ENCODE results near the gene BTBD17. TPM values are rescaled to one million over a fixed set of nuclear protein-coding genes. Genes with fewer than 3 reads are reported as not detected.
A peak's percentile ranks its signal among the peaks of the same experiment; 100 is the strongest.

Gene BTBD17
- total RNA-seq (2013), result not detected
- polyA plus RNA-seq (not detected), polyA minus RNA-seq (not detected in 2 replicates), total RNA-seq (0 to 3.2 (median 0) reads per million in 11 experiments)

DNA sequence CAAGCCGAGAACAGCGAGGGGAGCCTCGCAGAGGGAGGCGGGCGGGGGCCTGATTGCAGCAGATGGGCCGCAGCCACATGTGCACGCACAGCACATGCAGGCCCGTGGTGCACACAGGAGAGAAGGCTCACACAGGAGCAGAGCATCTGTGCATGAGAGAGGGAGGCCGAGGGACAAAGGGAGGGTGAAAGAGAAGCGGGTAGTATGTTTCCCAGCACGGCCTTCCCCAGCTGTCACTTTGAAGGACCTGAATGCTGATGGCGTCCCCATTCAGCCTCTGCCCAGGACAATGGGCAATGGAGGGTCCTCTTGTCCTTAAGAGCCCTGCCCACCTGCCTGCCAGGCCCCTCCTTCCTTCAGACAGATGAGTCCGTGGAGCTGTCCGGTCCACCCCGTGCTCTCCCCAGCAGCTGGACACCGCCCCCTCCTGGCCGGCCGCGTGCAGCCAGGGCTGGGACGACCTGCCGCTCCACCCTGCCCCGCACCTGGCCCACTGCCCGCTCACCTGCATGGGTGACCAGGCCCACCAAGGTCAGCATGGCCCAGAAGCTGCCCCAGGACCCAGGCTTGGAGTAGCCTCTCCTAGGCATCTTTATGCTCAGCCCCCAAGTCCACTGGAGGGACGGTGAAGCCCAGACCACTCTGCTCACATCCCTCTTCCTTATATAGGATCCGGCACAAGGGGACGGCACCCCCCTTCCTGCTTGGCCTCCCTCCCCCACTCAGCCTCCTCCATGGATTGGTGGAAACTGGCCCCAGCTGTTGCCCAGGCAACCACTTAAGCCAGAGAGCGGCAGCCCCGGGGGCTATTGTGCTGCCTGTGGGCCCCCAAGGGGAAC, at the start of gene BTBD17:
Gene BTBD17, minus strand, starts transcription at position 639 of the 839 bp plus-strand sequence. Its CDS starts 49 bp downstream, at position 590.
- Mint-ChIP-seq H3K9me3 (peaks cover 0 to 5% (median 1%) of the 10 kb centered on the region in 7 donors), H3K27ac (peak within 1 kb of the TSS in 1 of 7 donors; percentile 33), H3K36me3 (peaks cover 0 to 4% of the 10 kb centered on the region in 2 donors), H3K4me3 (peak within 1 kb of the TSS in 1 of 2 donors; percentile 21), H3K4me1 (peaks cover 5% of the 10 kb centered on the region), H3K27me3 (ENCODE audit: low read depth in 3 of 3) (peaks cover 27 to 62% (median 44%) of the 10 kb centered on the region in 3 donors)
- peak; percentile 16 to 34 (median 28) for DNase-seq
- intact Hi-C loops (cut with micrococcal nuclease), result loop anchor here in 1 of 2 donors (2.0 kb wide), 1 partner anchor 151 kb away; no protein-coding TSS in a partner anchor
- Histone ChIP-seq H3K27me3 (ENCODE audit: control insufficient read depth in 2 of 2, insufficient read depth in 2 of 2, low read length in 2 of 2) (peaks cover 14 to 43% of the 10 kb centered on the region in 2 donors), H3K4me1 (ENCODE audit: control insufficient read depth in 1 of 2, insufficient read depth in 2 of 2, low read length in 2 of 2) (peaks cover 0 to 12% of the 10 kb centered on the region in 2 donors), H3K36me3 (replicated peaks in 1 of 2; ENCODE audit: control insufficient read depth in 1 of 2, insufficient read depth in 2 of 2, low read length in 2 of 2) (no peaks in the 10 kb centered on the region), H2AFZ (ENCODE audit: insufficient read depth, low read depth, low read length, poor library complexity, severe bottlenecking) (no peak within 1 kb of the TSS), H3K9me3 (replicated peaks in 1 of 2; ENCODE audit: control insufficient read depth in 1 of 2, insufficient read depth in 1 of 2, low read length in 2 of 2) (peaks cover 0 to 18% of the 10 kb centered on the region in 2 donors), H4K20me1 (ENCODE audit: insufficient read depth, low read length) (no peaks in the 10 kb centered on the region), H3K79me2 (ENCODE audit: insufficient read depth, low read length) (no peaks in the 10 kb centered on the region), H3K27ac (ENCODE audit: low read depth in 1 of 2, low read length in 2 of 2) (no peak within 1 kb of the TSS), H3K4me2 (replicated peaks; ENCODE audit: extremely low read depth, low read length, poor library complexity, severe bottlenecking) (no peak within 1 kb of the TSS), H3K4me3 (replicated peaks in 1 of 3; ENCODE audit: low read depth in 2 of 3, low read length in 3 of 3) (no peak within 1 kb of the TSS), H3K9ac (ENCODE audit: insufficient read depth, low read length, poor library complexity, severe bottlenecking) (no peak within 1 kb of the TSS)
- peak; percentile 86 for TF ChIP-seq CTCF (IDR thresholded peaks at IDR 0.05)
- 43% methylated on average over 28 of the region's 28 CpGs for WGBS (ENCODE audit: insufficient coverage)

- 53% methylated on average over 4 of the region's 4 CpGs for WGBS (ENCODE audit: insufficient coverage)
- no peak overlapping the region for H3K4me2 ChIP-seq (replicated peaks; ENCODE audit: extremely low read depth, low read length, poor library complexity, severe bottlenecking)
- H3K27me3 ChIP-seq (ENCODE audit: control insufficient read depth in 2 of 2, insufficient read depth in 2 of 2, low read length in 2 of 2), result no peaks in the 10 kb centered on the region
- no peak overlapping the region for H3K27ac ChIP-seq (ENCODE audit: low read depth in 1 of 2, low read length in 2 of 2)
- Mint-ChIP-seq H3K36me3 (no peaks in the 10 kb centered on the region), H3K27ac (peak overlapping the region in 1 of 7 donors; percentile 50), H3K27me3 (ENCODE audit: low read depth in 3 of 3) (peaks cover 4 to 10% (median 8%) of the 10 kb centered on the region in 3 donors), H3K4me3 (no peak overlapping the region), H3K9me3 (peaks cover 0 to 6% (median 0%) of the 10 kb centered on the region in 7 donors), H3K4me1 (no peaks in the 10 kb centered on the region)
- H4K20me1 ChIP-seq (ENCODE audit: insufficient read depth, low read length), result no peaks in the 10 kb centered on the region
- H3K4me3 ChIP-seq (replicated peaks in 1 of 3; ENCODE audit: low read depth in 2 of 3, low read length in 3 of 3), result no peak overlapping the region
- intact Hi-C loops (cut with micrococcal nuclease), result no loop called here
- H3K9me3 ChIP-seq (replicated peaks in 1 of 2; ENCODE audit: control insufficient read depth in 1 of 2, insufficient read depth in 1 of 2, low read length in 2 of 2), result no peaks in the 10 kb centered on the region
- no peaks in the 10 kb centered on the region for H3K79me2 ChIP-seq (ENCODE audit: insufficient read depth, low read length)
- no peaks in the 10 kb centered on the region for H3K36me3 ChIP-seq (replicated peaks in 1 of 2; ENCODE audit: control insufficient read depth in 1 of 2, insufficient read depth in 2 of 2, low read length in 2 of 2)
- H3K4me1 ChIP-seq (ENCODE audit: control insufficient read depth in 1 of 2, insufficient read depth in 2 of 2, low read length in 2 of 2), result no peaks in the 10 kb centered on the region
- no peak for DNase-seq
- no peak overlapping the region for H3K9ac ChIP-seq (ENCODE audit: insufficient read depth, low read length, poor library complexity, severe bottlenecking)
- no peak overlapping the region for H2AFZ ChIP-seq (ENCODE audit: insufficient read depth, low read depth, low read length, poor library complexity, severe bottlenecking)
- TF ChIP-seq CTCF (IDR thresholded peaks at IDR 0.05), result no peak
These were observed 48.4 kb upstream of the BTBD17 start for GRCh38 chr17:74410001-74410443.

All from CD14-positive monocyte (primary cell).